Sigmoid colon (tissue), 4 donors: ENCODE data around the gene VPS72.

Source experiments
- CTCF ChIP-seq, 4 experiments: fragments of 450-650 bp in 3 of 4; fragments of 200-600 bp in 1 of 4; IDR thresholded peaks; one replicate each; pipeline ENCODE4 v1.5.1; 2016 to 2019; ENCODE audit warnings: antibody characterized with exemption in 4 of 4, mild to moderate bottlenecking in 3 of 4, moderate library complexity in 2 of 4
- POLR2A ChIP-seq, 2 donors: fragments of 450-650 bp; IDR thresholded peaks; one replicate each; pipeline ENCODE4 v1.6.1; 2016; ENCODE audit warnings: antibody characterized with exemption in 2 of 2, mild to moderate bottlenecking in 2 of 2, moderate library complexity in 2 of 2
- POLR2AphosphoS5 ChIP-seq, 4 donors: sonication (generic); formaldehyde crosslinking; IDR thresholded peaks; one replicate each; pipeline ENCODE4 v1.6.1; 2017; ENCODE audit warnings: antibody characterized with exemption in 4 of 4

GRCh38 chr1:151134991-151135390 is 55.0 kb downstream of the VPS72 start:
- TF ChIP-seq POLR2A (IDR thresholded peaks at IDR 0.05) (no peak), CTCF (IDR thresholded peaks at IDR 0.05) (no peak), POLR2AphosphoS5 (IDR thresholded peaks at IDR 0.05) (no peak)
